Suprapubic skin (tissue), 4 donors: Measurements from ENCODE around the gene RUSC2. TPM values are rescaled to one million over a fixed set of nuclear protein-coding genes. Genes with fewer than 3 reads are reported as not detected.

Experiments
- DNase-seq, 2 donors: peaks; one replicate each; pipeline ENCODE4 v3.0.0-alpha.2; 2019; ENCODE audit warnings: low spot score in 2 of 2
- H3K27ac ChIP-seq: fragments of 200-600 bp; sonication (generic); one replicate; pipeline ENCODE4 v1.5.1; 2019
- H3K27me3 ChIP-seq: fragments of 200-600 bp; sonication (generic); one replicate; pipeline ENCODE4 v1.5.1; 2019
- H3K36me3 ChIP-seq: fragments of 200-600 bp; sonication (generic); one replicate; pipeline ENCODE4 v1.5.1; 2019
- H3K4me1 ChIP-seq: fragments of 200-600 bp; sonication (generic); one replicate; pipeline ENCODE4 v1.5.1; 2019
- H3K4me3 ChIP-seq: fragments of 200-600 bp; sonication (generic); one replicate; pipeline ENCODE4 v1.5.1; 2019; ENCODE audit warnings: mild to moderate bottlenecking
- H3K9me3 ChIP-seq: fragments of 200-600 bp; sonication (generic); one replicate; pipeline ENCODE4 v1.5.1; 2019
- CTCF ChIP-seq, 2 donors: fragments of 200-600 bp in 1 of 2; fragments of 450-650 bp in 1 of 2; sonication (generic) in 1 of 2; IDR thresholded peaks; one replicate each; pipeline ENCODE4 v1.5.1; 2016 to 2019; ENCODE audit warnings: antibody characterized with exemption in 2 of 2, mild to moderate bottlenecking in 1 of 2, moderate library complexity in 1 of 2
- EP300 ChIP-seq: sonication (generic); formaldehyde crosslinking; IDR thresholded peaks from one replicate; pipeline ENCODE4 v1.6.1; 2017; ENCODE audit warnings: antibody characterized with exemption
- POLR2A ChIP-seq, 2 donors: fragments of 450-650 bp; IDR thresholded peaks; one replicate each; pipeline ENCODE4 v1.6.1; 2017; ENCODE audit warnings: antibody characterized with exemption in 2 of 2, mild to moderate bottlenecking in 2 of 2, moderate library complexity in 2 of 2
- POLR2AphosphoS5 ChIP-seq, 3 donors: sonication (generic); formaldehyde crosslinking; IDR thresholded peaks; one replicate each; pipeline ENCODE4 v1.6.1; 2017; ENCODE audit warnings: antibody characterized with exemption in 3 of 3
- WGBS: methylation state at CpG from one replicate; pipeline ENCODE4 v1.1.5; 2018; 5-methylcytosine and 5-hydroxymethylcytosine counted together
- total RNA-seq, 4 donors: library from RNA; depleted of rRNA; stranded (reverse); fragments of >200 nt; gene quantifications; one replicate each; pipeline ENCODE4 v1.1.0, GENCODE V29; 2016

The RUSC2 gene
- total RNA-seq, 4 donors from 2014 or later, result 17.5 to 22.3 (median 19.0) TPM

- TF ChIP-seq POLR2A (IDR thresholded peaks at IDR 0.05), result no peak
- no peak for TF ChIP-seq CTCF (IDR thresholded peaks at IDR 0.05)
- no peak for TF ChIP-seq POLR2AphosphoS5 (IDR thresholded peaks at IDR 0.05)
- TF ChIP-seq EP300, result no peak
- Histone ChIP-seq H3K4me3 (no peak overlapping the region), H3K27me3 (no peaks in the 10 kb centered on the region), H3K9me3 (no peaks in the 10 kb centered on the region), H3K36me3 (no peaks in the 10 kb centered on the region), H3K4me1 (peaks cover 60% of the 10 kb centered on the region), H3K27ac (no peak overlapping the region)
- WGBS, result 88% methylated on average over 7 of the region's 7 CpGs
- DNase-seq, result no peak
These were observed 25.9 kb downstream of the RUSC2 start for GRCh38 chr9:35515766-35516165.

- H3K9me3 ChIP-seq, result no peaks in the 10 kb centered on the region
- WGBS, result 11% methylated on average over 1 of the region's 1 CpG
- H3K27ac ChIP-seq, result peak overlapping the region; percentile 81
- no peak overlapping the region for H3K4me3 ChIP-seq
- TF ChIP-seq EP300, result no peak
- no peak for TF ChIP-seq POLR2A (IDR thresholded peaks at IDR 0.05)
- no peak for TF ChIP-seq POLR2AphosphoS5 (IDR thresholded peaks at IDR 0.05)
- peaks cover 55% of the 10 kb centered on the region for H3K4me1 ChIP-seq
- H3K27me3 ChIP-seq, result no peaks in the 10 kb centered on the region
- H3K36me3 ChIP-seq, result no peaks in the 10 kb centered on the region
- DNase-seq, result no peak
These were observed 26.6 kb downstream of the RUSC2 start for GRCh38 chr9:35516479-35516878.

GRCh38 chr9:35517131-35517530, 27.2 kb downstream of the RUSC2 start:
- Histone ChIP-seq H3K27ac (peak overlapping the region; percentile 81), H3K27me3 (no peaks in the 10 kb centered on the region), H3K4me3 (no peak overlapping the region), H3K36me3 (no peaks in the 10 kb centered on the region), H3K9me3 (no peaks in the 10 kb centered on the region), H3K4me1 (peaks cover 51% of the 10 kb centered on the region)
- no peak for TF ChIP-seq EP300
- no peak for TF ChIP-seq POLR2A (IDR thresholded peaks at IDR 0.05)
- TF ChIP-seq CTCF (IDR thresholded peaks at IDR 0.05), result no peak
- no peak for TF ChIP-seq POLR2AphosphoS5 (IDR thresholded peaks at IDR 0.05)
- 57% methylated on average over 3 of the region's 3 CpGs for WGBS
- DNase-seq, result no peak

GRCh38 chr9:35517552-35518224, 27.8 kb downstream of the RUSC2 start:
- Histone ChIP-seq H3K4me3 (no peak overlapping the region), H3K27ac (peak overlapping the region; percentile 81), H3K9me3 (no peaks in the 10 kb centered on the region), H3K4me1 (peaks cover 51% of the 10 kb centered on the region), H3K27me3 (no peaks in the 10 kb centered on the region), H3K36me3 (no peaks in the 10 kb centered on the region)
- 89% methylated on average over 3 of the region's 3 CpGs for WGBS
- no peak for TF ChIP-seq POLR2AphosphoS5 (IDR thresholded peaks at IDR 0.05)
- TF ChIP-seq EP300, result no peak
- no peak for TF ChIP-seq POLR2A (IDR thresholded peaks at IDR 0.05)
- no peak for TF ChIP-seq CTCF (IDR thresholded peaks at IDR 0.05)
- DNase-seq, result no peak

- TF ChIP-seq EP300, result peak; percentile 18
- no peak for TF ChIP-seq CTCF (IDR thresholded peaks at IDR 0.05)
- no peak for TF ChIP-seq POLR2A (IDR thresholded peaks at IDR 0.05)
- no peaks in the 10 kb centered on the region for H3K36me3 ChIP-seq
- H3K27me3 ChIP-seq, result no peaks in the 10 kb centered on the region
- no peak overlapping the region for H3K4me3 ChIP-seq
- no peaks in the 10 kb centered on the region for H3K9me3 ChIP-seq
- peak overlapping the region; percentile 81 for H3K27ac ChIP-seq
- no peak for DNase-seq
- WGBS, result 33% methylated on average over 4 of the region's 4 CpGs
- H3K4me1 ChIP-seq, result peaks cover 51% of the 10 kb centered on the region
These were observed 28.4 kb downstream of the RUSC2 start for GRCh38 chr9:35518225-35518821.
